IPS-15b (cell line): ENCODE measurements around the gene PHKG2.

ENCODE experiments used
- H3K27me3 ChIP-seq: one replicate; pipeline ENCODE4 v1.6.1; 2013; ENCODE audit warnings: low read length; ENCODE audit not compliant: control insufficient read depth, insufficient read depth
- H3K36me3 ChIP-seq: one replicate; pipeline ENCODE4 v1.6.1; 2013; ENCODE audit warnings: low read length; ENCODE audit not compliant: control insufficient read depth, insufficient read depth
- H3K4me1 ChIP-seq: one replicate; pipeline ENCODE4 v1.6.1; 2013; ENCODE audit warnings: mild to moderate bottlenecking, low read length; ENCODE audit not compliant: control insufficient read depth, insufficient read depth
- H3K4me3 ChIP-seq: one replicate; pipeline ENCODE4 v1.5.1; 2013; ENCODE audit warnings: low read depth, low read length
- H3K9ac ChIP-seq: one replicate; pipeline ENCODE4 v1.6.1; 2013; ENCODE audit warnings: low read depth, mild to moderate bottlenecking, low read length
- H3K9me3 ChIP-seq: one replicate; pipeline ENCODE4 v1.6.1; 2013; ENCODE audit warnings: mild to moderate bottlenecking, low read length; ENCODE audit not compliant: control insufficient read depth, insufficient read depth

Gene PHKG2

DNA sequence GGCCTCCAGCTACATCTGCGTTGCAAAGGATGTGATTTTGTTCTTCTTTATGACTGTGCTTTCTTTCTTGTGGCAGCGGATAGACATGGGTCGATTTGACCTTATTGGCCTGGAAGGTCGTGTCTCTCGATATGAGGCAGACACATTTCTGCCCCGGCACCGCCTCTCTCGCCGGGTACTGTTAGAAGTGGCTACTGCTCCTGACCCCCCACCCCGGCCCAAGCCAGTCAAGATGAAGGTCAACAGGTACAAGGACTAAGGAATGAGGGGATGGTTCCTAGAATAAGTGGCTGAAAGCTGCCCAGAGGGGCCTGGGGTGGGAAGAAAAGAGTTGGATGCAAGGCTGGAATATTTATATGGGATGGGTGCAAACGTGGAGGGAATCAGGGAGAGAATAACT is 28.1 kb upstream of the PHKG2 start:
- H3K36me3 ChIP-seq = peaks cover 72% of the 10 kb centered on the region
- no peak overlapping the region for H3K9ac ChIP-seq
- H3K4me3 ChIP-seq = no peak overlapping the region
- no peaks in the 10 kb centered on the region for H3K4me1 ChIP-seq
- H3K27me3 ChIP-seq = no peaks in the 10 kb centered on the region
- H3K9me3 ChIP-seq = no peaks in the 10 kb centered on the region

DNA sequence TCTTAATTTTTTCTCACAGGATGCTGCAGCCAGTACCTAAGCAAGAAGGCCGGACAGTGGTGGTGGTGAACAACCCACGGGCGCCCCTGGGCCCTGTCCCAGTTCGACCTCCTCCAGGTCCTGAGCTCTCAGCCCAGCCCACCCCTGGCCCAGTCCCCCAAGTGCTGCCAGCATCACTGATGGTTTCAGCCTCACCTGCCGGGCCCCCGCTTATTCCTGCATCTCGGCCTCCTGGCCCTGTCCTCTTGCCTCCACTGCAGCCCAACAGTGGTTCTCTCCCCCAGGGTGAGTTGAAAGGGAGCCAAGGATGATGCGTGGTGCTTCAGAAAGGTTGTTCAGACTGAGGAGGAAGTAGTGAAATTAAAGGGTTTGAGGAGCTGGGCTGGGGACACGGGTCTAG is 27.5 kb upstream of the PHKG2 start:
- no peaks in the 10 kb centered on the region for H3K27me3 ChIP-seq
- H3K9me3 ChIP-seq = no peaks in the 10 kb centered on the region
- H3K4me3 ChIP-seq = no peak overlapping the region
- no peaks in the 10 kb centered on the region for H3K4me1 ChIP-seq
- peaks cover 70% of the 10 kb centered on the region for H3K36me3 ChIP-seq
- H3K9ac ChIP-seq = no peak overlapping the region

DNA sequence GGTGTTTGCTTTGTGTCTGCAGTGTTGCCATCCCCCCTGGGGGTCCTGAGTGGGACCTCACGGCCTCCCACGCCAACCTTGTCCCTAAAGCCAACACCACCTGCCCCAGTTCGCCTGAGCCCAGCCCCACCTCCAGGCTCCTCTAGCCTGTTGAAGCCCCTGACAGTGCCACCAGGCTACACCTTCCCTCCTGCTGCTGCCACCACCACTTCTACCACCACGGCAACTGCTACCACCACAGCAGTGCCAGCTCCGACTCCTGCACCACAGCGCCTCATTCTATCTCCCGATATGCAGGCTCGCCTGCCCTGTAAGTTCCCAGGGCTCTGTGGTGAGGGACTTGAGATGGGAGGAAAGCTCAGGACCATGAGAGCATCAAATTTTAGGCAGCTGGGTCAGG is 27.1 kb upstream of the PHKG2 start:
- Histone ChIP-seq H3K9ac (no peak overlapping the region), H3K4me3 (no peak overlapping the region), H3K9me3 (no peaks in the 10 kb centered on the region), H3K36me3 (peaks cover 65% of the 10 kb centered on the region), H3K4me1 (no peaks in the 10 kb centered on the region), H3K27me3 (no peaks in the 10 kb centered on the region)

DNA sequence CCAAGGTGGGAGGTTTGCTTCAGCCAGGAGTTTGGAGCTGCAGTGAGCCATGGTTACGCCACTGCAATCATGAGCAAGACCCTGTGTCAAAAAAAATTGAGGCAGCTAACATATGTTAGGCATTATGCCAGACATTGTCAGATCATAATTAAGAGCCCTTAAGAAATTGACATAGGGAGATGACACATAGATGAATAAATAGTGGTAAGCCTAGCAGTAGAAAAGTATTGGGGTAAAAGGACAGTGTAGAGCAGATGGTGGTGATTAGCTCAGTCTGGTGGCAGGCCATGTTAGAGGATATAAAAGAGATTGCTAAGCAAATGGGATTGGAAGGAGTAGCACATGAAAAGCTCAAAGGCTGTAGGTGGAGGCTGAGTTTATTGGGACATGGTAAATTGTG is 26.6 kb upstream of the PHKG2 start:
- Histone ChIP-seq H3K9me3 (no peaks in the 10 kb centered on the region), H3K36me3 (peaks cover 65% of the 10 kb centered on the region), H3K27me3 (no peaks in the 10 kb centered on the region), H3K4me1 (no peaks in the 10 kb centered on the region), H3K4me3 (no peak overlapping the region), H3K9ac (no peak overlapping the region)

DNA sequence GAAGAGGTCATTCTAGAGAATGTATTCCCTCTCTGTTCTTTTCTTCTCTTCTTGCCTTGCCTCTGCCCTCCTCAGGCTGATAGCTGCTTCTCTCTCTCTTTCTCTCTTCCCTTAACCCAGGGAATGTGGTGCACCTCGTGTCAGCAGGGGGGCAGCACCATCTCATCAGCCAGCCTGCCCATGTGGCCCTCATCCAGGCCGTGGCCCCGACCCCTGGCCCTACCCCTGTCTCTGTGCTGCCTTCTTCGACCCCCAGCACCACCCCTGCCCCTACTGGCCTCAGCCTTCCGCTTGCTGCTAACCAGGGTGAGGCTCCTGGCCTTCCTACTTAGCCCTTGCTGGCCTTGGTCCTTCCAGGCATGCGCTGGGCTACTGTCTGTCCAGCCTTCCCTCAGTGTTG is 25.8 kb upstream of the PHKG2 start:
- no peak overlapping the region for H3K9ac ChIP-seq
- H3K27me3 ChIP-seq = no peaks in the 10 kb centered on the region
- peaks cover 63% of the 10 kb centered on the region for H3K36me3 ChIP-seq
- no peak overlapping the region for H3K4me3 ChIP-seq
- no peaks in the 10 kb centered on the region for H3K9me3 ChIP-seq
- H3K4me1 ChIP-seq = no peaks in the 10 kb centered on the region

DNA sequence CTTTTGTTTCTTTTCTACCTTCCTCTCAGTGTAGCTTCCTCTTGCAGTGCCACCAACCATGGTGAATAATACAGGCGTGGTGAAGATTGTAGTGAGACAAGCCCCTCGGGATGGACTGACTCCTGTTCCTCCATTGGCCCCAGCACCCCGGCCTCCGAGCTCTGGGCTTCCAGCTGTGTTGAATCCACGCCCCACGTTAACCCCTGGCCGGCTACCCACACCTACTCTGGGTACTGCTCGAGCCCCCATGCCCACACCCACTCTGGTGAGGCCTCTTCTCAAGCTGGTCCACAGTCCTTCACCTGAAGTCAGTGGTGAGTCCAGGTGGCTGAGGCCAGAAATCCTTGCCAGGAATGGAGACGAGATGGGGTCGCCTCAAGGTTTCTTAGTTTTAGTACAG is 25.3 kb upstream of the PHKG2 start:
- H3K36me3 ChIP-seq = peaks cover 63% of the 10 kb centered on the region
- H3K9ac ChIP-seq = no peak overlapping the region
- H3K4me3 ChIP-seq = no peak overlapping the region
- no peaks in the 10 kb centered on the region for H3K4me1 ChIP-seq
- H3K9me3 ChIP-seq = no peaks in the 10 kb centered on the region
- no peaks in the 10 kb centered on the region for H3K27me3 ChIP-seq

DNA sequence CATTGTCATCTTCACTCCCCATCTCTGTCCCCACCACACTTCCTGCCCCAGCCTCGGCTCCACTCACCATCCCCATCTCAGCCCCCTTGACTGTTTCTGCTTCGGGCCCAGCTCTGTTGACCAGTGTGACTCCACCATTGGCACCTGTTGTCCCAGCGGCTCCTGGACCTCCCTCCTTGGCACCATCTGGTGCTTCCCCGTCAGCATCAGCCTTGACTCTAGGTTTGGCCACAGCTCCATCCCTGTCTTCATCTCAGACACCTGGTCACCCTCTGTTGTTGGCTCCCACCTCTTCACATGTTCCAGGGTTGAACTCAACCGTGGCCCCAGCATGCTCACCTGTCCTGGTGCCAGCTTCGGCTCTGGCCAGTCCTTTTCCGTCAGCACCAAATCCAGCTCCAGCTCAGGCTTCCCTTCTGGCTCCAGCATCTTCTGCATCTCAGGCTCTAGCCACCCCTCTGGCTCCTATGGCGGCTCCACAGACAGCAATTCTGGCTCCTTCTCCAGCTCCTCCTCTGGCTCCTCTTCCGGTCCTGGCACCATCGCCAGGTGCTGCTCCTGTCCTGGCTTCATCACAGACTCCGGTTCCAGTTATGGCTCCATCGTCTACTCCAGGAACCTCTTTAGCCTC is 24.4 kb upstream of the PHKG2 start:
- H3K27me3 ChIP-seq = no peaks in the 10 kb centered on the region
- H3K9ac ChIP-seq = no peak overlapping the region
- no peak overlapping the region for H3K4me3 ChIP-seq
- H3K36me3 ChIP-seq = peaks cover 60% of the 10 kb centered on the region
- peaks cover 4% of the 10 kb centered on the region for H3K4me1 ChIP-seq
- no peaks in the 10 kb centered on the region for H3K9me3 ChIP-seq

DNA sequence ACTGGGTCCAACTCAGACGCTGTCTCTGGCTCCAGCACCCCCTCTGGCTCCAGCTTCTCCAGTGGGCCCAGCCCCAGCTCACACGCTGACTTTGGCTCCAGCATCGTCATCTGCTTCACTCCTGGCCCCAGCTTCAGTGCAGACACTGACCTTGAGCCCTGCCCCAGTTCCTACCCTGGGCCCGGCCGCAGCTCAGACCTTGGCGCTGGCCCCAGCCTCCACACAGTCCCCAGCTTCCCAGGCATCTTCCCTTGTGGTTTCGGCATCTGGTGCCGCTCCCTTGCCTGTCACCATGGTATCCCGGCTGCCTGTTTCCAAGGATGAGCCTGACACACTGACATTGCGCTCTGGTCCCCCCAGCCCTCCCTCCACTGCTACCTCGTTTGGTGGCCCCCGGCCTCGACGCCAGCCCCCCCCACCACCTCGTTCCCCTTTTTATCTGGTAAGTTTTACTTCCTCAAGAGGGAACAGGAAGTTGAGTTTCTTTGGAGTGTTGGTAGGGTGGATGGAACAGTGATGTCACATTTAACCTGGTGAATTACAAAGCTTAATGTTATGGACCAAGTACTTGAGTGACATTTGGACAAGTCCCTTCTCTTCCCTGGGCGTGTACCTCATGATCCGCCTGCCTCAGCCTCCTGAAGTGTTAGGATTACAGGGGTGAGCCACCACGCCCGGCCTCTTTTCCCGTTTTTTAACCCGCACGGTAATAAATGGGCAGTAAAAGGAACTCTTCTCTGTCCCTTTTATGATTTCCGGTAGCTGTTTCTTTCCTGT is 23.4 kb upstream of the PHKG2 start:
- H3K36me3 ChIP-seq = peaks cover 63% of the 10 kb centered on the region
- no peaks in the 10 kb centered on the region for H3K27me3 ChIP-seq
- no peaks in the 10 kb centered on the region for H3K9me3 ChIP-seq
- H3K4me3 ChIP-seq = no peak overlapping the region
- H3K4me1 ChIP-seq = peaks cover 4% of the 10 kb centered on the region
- no peak overlapping the region for H3K9ac ChIP-seq

DNA sequence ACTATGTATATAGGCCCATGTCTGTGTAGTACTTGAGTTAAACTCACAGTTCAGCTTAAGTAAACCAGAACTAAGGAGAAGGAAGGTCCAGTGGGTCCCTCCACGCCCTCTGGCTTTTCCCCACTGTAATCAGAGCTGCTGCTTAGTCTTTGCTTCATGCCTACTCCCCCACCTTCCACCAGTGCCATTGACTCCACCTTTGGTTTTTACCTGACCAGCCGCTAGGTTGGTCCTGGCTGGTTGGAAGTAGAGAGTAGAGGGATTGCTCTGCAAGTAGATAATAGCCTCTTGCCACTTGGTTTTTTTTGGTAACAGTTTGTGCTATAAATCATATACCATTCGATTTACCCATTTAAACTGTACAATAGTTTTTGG is 22.8 kb upstream of the PHKG2 start:
- no peak overlapping the region for H3K4me3 ChIP-seq
- H3K4me1 ChIP-seq = peaks cover 4% of the 10 kb centered on the region
- H3K27me3 ChIP-seq = no peaks in the 10 kb centered on the region
- H3K36me3 ChIP-seq = peaks cover 59% of the 10 kb centered on the region
- H3K9ac ChIP-seq = no peak overlapping the region
- no peaks in the 10 kb centered on the region for H3K9me3 ChIP-seq

DNA sequence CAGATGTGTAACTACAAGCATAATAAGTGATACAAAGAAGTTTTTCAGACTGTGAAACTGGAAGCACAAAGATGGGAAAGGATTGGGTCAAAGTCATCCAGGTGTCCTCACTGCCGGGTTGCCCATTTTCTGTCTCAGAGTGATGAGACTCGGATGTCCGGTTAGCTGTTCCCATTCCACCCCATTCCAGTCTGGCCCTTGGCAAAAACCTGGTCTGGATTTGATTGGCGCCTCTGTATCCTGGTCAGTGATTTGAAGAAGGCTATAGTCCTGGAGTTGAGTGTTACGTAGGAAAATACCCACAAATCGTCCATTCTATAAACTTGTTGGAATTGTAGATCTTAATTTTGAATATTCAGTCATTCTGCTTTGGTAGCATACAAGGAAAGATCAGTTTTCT is 19.9 kb upstream of the PHKG2 start:
- H3K4me1 ChIP-seq = peaks cover 4% of the 10 kb centered on the region
- peaks cover 36% of the 10 kb centered on the region for H3K36me3 ChIP-seq
- H3K9me3 ChIP-seq = no peaks in the 10 kb centered on the region
- no peak overlapping the region for H3K9ac ChIP-seq
- no peak overlapping the region for H3K4me3 ChIP-seq
- H3K27me3 ChIP-seq = no peaks in the 10 kb centered on the region

DNA sequence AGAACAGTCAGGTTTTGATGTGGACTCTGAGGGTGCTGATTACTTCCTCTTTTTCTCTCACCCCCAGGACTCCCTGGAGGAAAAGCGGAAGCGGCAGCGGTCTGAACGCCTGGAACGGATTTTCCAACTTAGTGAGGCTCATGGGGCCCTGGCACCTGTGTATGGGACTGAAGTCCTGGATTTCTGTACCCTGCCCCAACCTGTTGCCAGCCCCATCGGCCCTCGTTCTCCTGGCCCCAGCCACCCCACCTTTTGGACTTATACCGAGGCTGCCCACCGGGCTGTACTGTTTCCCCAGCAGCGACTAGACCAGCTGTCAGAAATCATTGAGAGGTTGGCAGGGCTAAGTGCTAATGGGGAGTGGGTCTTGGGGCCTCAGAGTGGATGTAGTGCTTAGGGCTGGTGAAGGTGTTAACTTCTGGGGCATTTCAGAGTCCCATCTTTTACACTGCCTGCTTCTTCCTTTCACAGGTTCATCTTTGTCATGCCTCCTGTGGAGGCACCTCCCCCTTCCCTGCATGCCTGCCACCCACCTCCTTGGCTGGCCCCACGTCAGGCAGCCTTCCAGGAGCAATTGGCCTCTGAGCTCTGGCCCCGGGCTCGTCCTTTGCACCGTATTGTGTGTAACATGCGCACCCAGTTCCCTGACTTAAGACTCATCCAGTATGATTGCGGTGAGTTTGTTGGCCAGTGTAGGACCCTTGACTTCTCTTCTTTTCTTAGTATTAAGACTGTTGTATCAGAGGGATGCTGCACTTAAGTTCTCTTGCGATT is 19.1 kb upstream of the PHKG2 start:
- H3K36me3 ChIP-seq = peaks cover 33% of the 10 kb centered on the region
- peaks cover 4% of the 10 kb centered on the region for H3K4me1 ChIP-seq
- no peaks in the 10 kb centered on the region for H3K27me3 ChIP-seq
- no peaks in the 10 kb centered on the region for H3K9me3 ChIP-seq
- H3K9ac ChIP-seq = no peak overlapping the region
- no peak overlapping the region for H3K4me3 ChIP-seq

DNA sequence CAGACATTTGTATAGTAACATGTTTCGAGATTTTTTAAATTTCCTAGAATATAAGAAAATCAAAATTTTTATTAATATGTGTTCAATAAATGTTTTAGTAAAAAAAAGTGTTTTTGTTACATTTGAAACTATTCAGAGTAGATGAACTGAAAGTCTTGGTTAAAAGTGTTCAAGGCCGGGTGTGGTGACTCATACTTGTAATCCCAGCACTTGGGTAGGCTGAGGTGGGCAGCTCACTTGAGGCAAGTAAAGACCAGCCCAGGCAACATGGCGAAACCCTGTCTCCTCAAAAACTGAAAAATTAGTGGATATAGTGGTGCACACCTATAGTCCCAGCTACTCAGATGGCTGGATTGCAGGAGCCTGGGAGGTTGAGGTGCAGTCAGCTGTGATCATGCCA is 16.8 kb upstream of the PHKG2 start:
- H3K9me3 ChIP-seq = no peaks in the 10 kb centered on the region
- peaks cover 35% of the 10 kb centered on the region for H3K36me3 ChIP-seq
- no peaks in the 10 kb centered on the region for H3K27me3 ChIP-seq
- H3K4me3 ChIP-seq = no peak overlapping the region
- no peak overlapping the region for H3K9ac ChIP-seq
- peaks cover 4% of the 10 kb centered on the region for H3K4me1 ChIP-seq
